ENCODE data around the gene LDB3.

GRCh38 chr10:86689146-86689545 is 20.8 kb downstream of the LDB3 start:
- TF ChIP-seq CTCF (conservative IDR thresholded peaks at IDR 0.05 in 1 of 2, IDR thresholded peaks at IDR 0.05 in 1 of 2; ENCODE audit: low read depth in 1 of 2, low read length in 2 of 2): no peak
- no peak for TF ChIP-seq EZH2 (IDR thresholded peaks at IDR 0.05; ENCODE audit: low read length, missing control alignments)

Data from fibroblast of lung (primary cell).